Measurements from ENCODE around the gene FLVCR2.

DNA sequence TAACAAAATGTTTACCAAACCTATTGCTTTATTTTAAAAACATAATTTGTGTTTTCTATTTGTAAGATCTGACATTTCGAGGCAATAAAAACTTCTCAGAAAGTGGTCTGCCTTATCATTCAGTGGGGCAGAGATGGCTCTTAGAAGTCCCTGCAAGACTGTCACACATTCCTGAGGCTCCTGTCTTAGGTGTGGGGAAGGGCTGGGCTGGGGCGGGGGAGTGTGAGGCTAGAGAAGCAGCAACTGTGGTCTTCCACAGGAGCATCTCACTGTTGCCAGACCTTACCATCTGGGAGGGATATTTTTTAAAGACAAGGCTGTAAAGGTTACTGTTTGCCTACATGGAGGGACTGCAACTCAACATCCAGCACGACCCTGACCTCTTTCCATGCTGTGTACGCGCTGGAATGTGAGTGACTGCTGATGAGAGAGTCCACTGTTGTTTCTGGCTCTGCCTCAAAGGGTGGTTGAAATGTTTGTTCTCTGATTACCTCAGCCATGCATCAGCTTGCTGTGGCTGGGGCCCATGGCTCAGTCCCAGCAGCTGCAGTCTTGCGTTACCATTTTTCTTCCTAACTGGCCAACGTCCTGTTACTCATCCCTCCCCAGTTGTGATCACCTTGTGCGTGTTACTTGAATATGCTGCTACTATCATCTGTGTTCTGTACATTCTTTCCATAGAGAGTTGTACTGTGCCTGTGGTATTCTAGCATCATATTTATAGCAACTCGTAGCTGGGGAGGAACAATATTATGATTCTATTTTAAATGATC, 69.8 kb downstream of the FLVCR2 start:
- TF ChIP-seq CTCF (IDR thresholded peaks at IDR 0.05; ENCODE audit: low read depth, low read length, poor library complexity, severe bottlenecking) (no peak), EZH2phosphoT487 (IDR thresholded peaks at IDR 0.05; ENCODE audit: borderline replicate concordance, low read length) (no peak)

Measured in DOHH2 (cell line).